Measurements from ENCODE around the gene ELFN2.

The ELFN2 gene

DNA sequence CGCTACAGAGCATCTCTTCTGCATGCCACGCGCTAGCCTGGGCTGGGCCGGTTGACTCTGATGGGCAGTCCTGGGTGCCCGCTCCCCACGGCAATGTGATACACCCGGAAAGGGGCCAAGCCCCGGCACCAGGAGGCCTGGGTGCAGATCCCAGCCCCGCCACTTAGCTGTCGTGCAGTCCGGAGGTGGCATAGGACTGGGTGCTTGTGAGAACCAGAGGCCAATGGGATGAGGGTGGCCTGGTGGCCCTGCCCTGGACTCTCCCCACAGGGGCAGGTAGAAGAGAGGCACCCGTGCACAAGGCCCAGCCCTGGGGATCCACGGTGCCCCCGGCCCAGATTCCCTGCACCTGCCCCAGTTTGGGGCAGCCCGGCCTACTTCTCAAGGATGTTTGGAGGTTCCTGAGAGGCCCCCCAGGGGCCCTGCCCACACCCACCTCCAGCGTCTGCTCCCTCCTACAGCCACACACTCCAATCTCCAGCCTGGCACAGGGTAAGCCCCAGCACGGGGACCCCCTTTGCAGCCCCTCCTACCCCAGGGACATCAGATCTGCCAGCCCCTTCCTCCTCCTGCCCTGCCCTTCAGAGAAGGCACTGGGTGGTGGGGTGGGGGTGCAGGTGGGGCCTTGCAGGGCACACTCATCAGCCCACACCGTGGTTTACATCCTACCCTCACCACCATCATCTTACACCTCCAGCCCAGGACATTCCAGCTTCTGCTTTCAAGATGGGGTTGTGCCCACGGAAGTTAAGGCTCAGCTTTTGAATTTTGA is 78.0 kb downstream of the ELFN2 start:
- TF ChIP-seq, protein P1, sequence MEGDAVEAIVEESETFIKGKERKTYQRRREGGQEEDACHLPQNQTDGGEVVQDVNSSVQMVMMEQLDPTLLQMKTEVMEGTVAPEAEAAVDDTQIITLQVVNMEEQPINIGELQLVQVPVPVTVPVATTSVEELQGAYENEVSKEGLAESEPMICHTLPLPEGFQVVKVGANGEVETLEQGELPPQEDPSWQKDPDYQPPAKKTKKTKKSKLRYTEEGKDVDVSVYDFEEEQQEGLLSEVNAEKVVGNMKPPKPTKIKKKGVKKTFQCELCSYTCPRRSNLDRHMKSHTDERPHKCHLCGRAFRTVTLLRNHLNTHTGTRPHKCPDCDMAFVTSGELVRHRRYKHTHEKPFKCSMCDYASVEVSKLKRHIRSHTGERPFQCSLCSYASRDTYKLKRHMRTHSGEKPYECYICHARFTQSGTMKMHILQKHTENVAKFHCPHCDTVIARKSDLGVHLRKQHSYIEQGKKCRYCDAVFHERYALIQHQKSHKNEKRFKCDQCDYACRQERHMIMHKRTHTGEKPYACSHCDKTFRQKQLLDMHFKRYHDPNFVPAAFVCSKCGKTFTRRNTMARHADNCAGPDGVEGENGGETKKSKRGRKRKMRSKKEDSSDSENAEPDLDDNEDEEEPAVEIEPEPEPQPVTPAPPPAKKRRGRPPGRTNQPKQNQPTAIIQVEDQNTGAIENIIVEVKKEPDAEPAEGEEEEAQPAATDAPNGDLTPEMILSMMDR (IDR thresholded peaks at IDR 0.05; ENCODE audit: borderline replicate concordance, control extremely low read depth, extremely low read depth, insufficient read depth, missing control alignments), result no peak
- DNase-seq (ENCODE audit: low spot score), result no peak
- in situ Hi-C loops (cut with MboI; ENCODE audit: low sequenced_read_pairs, unreplicated experiment), result no loop called here

DNA sequence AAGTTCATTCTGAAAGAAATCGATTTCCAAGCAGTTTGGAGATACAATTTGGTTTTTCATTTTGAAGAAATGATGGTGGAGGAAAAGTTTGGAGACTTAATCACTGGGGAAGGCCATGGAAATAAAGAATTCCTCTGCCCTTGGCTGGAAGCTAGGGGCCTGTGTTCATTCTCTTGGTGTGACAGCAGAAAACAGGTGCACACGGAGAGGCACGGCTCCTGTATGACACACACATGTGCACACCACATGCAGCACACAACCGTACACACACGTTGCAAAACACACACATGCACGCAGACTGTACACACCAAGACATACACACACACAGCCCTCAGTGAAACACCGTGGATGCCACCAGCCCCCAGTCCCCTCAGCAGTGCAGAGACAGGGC is 80.8 kb downstream of the ELFN2 start:
- in situ Hi-C loops (cut with MboI; ENCODE audit: low sequenced_read_pairs, unreplicated experiment), result no loop called here
- TF ChIP-seq, protein P1 (IDR thresholded peaks at IDR 0.05; ENCODE audit: borderline replicate concordance, control extremely low read depth, extremely low read depth, insufficient read depth, missing control alignments), result no peak
- DNase-seq (ENCODE audit: low spot score), result no peak

DNA sequence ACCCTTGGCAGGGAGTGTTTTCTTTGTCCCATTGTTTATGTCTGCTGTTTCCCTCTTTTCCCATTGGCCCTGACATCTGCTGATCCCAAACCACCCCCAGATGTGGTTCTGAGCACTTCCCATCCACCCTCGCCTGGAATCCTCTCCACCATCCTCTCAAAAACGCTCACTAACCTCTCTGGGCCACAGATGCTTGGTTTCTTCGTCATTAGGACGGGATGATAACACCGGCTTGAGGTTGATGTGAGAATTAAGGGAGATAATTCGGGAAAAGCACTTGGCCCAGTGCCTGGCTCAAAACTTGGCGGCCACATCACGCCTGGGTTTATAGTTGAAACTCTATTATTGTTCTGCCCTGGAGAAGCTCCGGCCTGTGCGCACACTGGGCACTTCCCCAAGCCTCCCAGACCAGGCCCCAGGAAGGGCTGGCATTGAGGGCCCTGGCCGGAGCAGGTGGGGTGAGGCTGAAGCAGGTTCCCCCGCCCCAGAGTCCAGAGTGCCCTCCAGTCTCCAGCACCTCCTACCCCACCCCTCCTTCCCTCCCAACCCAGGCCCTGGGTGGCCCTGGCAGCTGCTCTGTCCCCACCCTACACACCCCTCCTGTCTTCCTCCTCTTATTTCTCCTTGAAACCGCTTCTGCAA is 81.3 kb downstream of the ELFN2 start:
- in situ Hi-C loops (cut with MboI; ENCODE audit: low sequenced_read_pairs, unreplicated experiment), result no loop called here
- no peak for DNase-seq (ENCODE audit: low spot score)
- TF ChIP-seq, protein P1 (IDR thresholded peaks at IDR 0.05; ENCODE audit: borderline replicate concordance, control extremely low read depth, extremely low read depth, insufficient read depth, missing control alignments), result no peak

DNA sequence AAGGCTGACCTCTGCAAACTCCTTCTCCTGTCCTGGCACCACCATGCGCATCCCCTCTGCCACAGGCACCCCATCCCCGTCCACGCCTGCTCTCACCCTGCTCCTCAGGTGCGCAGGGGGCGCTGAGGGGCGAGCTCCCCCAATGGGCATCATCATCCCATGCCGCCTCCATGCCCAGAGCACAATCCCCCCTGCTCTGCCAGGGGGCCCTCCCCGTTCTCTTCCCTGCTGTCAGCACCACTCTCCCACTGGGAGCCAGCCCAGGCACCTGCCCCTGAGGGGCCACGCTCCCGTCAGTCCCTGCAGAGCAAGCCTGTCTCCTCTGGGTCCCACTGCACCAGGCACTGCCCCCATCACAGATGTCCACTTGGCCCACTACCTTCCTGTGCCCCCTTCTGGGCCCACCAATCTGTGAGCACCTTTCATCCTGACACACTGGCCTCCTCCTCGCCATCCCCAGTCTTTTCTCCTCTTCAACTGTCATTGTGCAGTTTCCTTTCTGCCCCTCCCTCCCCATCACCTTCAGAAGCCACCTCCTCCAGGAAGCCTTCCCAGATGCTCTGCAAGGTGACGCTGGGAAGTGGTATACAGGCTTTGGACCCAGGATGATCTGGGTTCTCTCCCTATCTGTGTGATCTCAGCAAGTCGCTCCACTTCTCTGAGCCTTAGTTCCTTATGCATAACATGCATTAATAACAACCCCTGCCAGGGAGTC is 82.4 kb downstream of the ELFN2 start:
- TF ChIP-seq, protein P1 (IDR thresholded peaks at IDR 0.05; ENCODE audit: borderline replicate concordance, control extremely low read depth, extremely low read depth, insufficient read depth, missing control alignments), result no peak
- in situ Hi-C loops (cut with MboI; ENCODE audit: low sequenced_read_pairs, unreplicated experiment), result no loop called here

DNA sequence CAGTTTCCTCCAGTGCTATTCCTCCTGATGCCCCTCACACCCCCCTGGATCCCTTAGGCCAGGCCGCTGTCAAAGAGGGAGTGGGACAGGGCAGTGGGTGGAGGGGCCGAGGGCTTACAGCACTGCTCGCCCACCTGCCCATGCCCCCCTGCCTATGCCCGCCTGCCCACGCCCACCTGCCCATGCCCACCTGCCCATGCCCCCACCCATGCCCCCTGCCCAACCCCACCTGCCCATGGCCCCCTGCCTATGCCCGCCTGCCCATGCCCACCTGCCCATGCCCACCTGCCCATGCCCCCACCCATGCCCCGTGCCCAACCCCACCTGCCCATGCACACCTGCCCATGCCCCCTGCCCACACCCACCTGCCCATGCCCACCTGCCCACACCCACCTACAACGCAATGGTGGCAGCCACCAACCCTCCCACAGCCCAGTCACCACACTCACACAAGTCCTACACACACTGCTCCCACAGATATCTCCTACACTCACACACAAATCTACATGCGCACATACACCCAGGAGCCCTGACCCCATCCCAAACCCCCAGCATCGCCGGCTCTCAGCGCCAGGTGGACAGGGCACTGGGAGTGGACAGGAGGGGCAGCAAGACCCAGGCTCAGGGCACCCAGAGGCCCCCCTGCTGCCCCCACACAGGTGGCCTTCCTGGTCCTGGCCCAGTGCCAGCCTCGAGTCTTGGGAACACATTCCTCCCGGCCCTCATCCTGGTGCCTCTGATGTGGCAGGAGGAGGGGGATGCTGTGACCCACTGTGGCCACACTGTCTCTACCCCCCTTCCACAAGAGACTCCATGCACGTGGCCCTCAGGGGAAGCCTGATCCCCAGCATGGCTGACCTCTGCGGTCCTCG is 83.2 kb downstream of the ELFN2 start:
- DNase-seq (ENCODE audit: low spot score), result no peak
- in situ Hi-C loops (cut with MboI; ENCODE audit: low sequenced_read_pairs, unreplicated experiment), result no loop called here
- TF ChIP-seq, protein P1 (IDR thresholded peaks at IDR 0.05; ENCODE audit: borderline replicate concordance, control extremely low read depth, extremely low read depth, insufficient read depth, missing control alignments), result no peak

More for the DNA sequence above, 82.4 kb downstream of the ELFN2 start:
- no peak for DNase-seq (ENCODE audit: low spot score)

DNA sequence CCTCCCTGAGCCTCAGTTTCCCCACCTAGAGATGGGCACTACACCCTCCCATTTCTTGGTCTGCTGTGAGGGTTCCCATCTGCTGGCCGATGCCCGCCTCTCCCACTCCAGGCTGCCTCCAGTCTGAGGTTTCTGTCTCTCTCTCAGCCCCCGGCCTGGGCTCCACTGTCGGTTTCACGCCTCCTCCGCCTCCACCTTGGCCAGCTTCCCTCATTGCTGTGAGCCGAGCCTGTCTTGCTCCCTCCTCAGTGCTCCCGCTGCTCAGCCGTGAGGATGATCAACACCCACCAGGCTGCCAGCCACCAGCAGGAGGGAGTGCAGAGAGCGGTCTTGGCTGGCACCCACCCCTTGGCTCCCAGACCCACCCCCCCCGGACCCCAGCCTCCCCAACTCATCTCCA is 83.9 kb downstream of the ELFN2 start:
- no peak for DNase-seq (ENCODE audit: low spot score)
- in situ Hi-C loops (cut with MboI; ENCODE audit: low sequenced_read_pairs, unreplicated experiment), result no loop called here
- TF ChIP-seq, protein P1 (IDR thresholded peaks at IDR 0.05; ENCODE audit: borderline replicate concordance, control extremely low read depth, extremely low read depth, insufficient read depth, missing control alignments), result no peak

All from GM13976 (cell line).